K562 (cell line): ENCODE data around the gene KCTD19. TPM values are rescaled to one million over a fixed set of nuclear protein-coding genes. Genes with fewer than 3 reads are reported as not detected.

Source experiments
- ATF4 ChIP-seq: fragments of 450-650 bp; formaldehyde crosslinking; IDR thresholded peaks from 2 replicates; pipeline ENCODE4 v1.4.0; 2022; ENCODE audit warnings: mild to moderate bottlenecking, moderate library complexity
- CREB3L1 ChIP-seq: fragments of 450-650 bp; IDR thresholded peaks from 2 replicates; pipeline ENCODE4 v1.6.1; 2014; ENCODE audit warnings: low read depth, mild to moderate bottlenecking, moderate library complexity, borderline replicate concordance
- EHMT2 ChIP-seq: fragments of 450-650 bp; IDR thresholded peaks from 2 replicates; pipeline ENCODE4 v1.6.1; 2018; ENCODE audit warnings: antibody characterized with exemption
- EP400 ChIP-seq: fragments of 450-650 bp; IDR thresholded peaks from 2 replicates; pipeline ENCODE4 v1.6.1; 2017; ENCODE audit warnings: antibody characterized with exemption, mild to moderate bottlenecking, moderate library complexity
- FOSL1 ChIP-seq: fragments of 200-800 bp; sonication (Bioruptor generic); conservative IDR thresholded peaks from 2 replicates; pipeline ENCODE4 v1.6.1; 2016; ENCODE audit warnings: missing genetic modification characterization, missing compliant biosample characterization
- GTF2E2 ChIP-seq: fragments of 200-800 bp; sonication (Bioruptor generic); IDR thresholded peaks from 2 replicates; pipeline ENCODE4 v1.6.1; 2016; ENCODE audit warnings: missing genetic modification characterization, missing compliant biosample characterization
- HBP1 ChIP-seq: fragments of 450-650 bp; formaldehyde crosslinking; IDR thresholded peaks from 2 replicates; pipeline ENCODE4 v1.4.0; 2022; ENCODE audit warnings: missing genetic modification characterization
- MTA3 ChIP-seq: fragments of 450-650 bp; formaldehyde crosslinking; IDR thresholded peaks from 2 replicates; pipeline ENCODE4 v1.6.1; 2017; ENCODE audit warnings: mild to moderate bottlenecking, borderline replicate concordance
- NEUROD1 ChIP-seq: fragments of 150-350 bp; IDR thresholded peaks from 2 replicates; pipeline ENCODE4 v1.6.1; 2014; ENCODE audit warnings: borderline replicate concordance, low read length, low read depth; ENCODE audit not compliant: partially characterized antibody
- NRF1 ChIP-seq, 2 experiments: fragments of 450-650 bp; IDR thresholded peaks in 1 of 2; conservative IDR thresholded peaks in 1 of 2; 2 replicates each; pipeline ENCODE4 v1.6.1; 2014; ENCODE audit warnings: mild to moderate bottlenecking in 2 of 2
- PKNOX1 ChIP-seq: fragments of 450-650 bp; IDR thresholded peaks from 2 replicates; pipeline ENCODE4 v1.6.1; 2016
- SMARCA4 ChIP-seq: fragments of 450-650 bp; IDR thresholded peaks from 2 replicates; pipeline ENCODE4 v1.6.1; 2016
- SUPT5H ChIP-seq: fragments of 450-650 bp; IDR thresholded peaks from 2 replicates; pipeline ENCODE4 v1.6.1; 2016
- TAF7 ChIP-seq: fragments of 450-650 bp; IDR thresholded peaks from 2 replicates; pipeline ENCODE4 v1.6.1; 2016; ENCODE audit warnings: missing genetic modification characterization, missing compliant biosample characterization
- polyA plus RNA-seq, 8 experiments: library from polyadenylated mRNA; depleted of rRNA in 4 of 8; stranded (reverse) in 5 of 8; unstranded in 3 of 8; fragments of >200 nt; fragmentation: Nextera tagmentation in 2 of 8; fragmentation: Illumina TruSeq in 1 of 8; extraction: Ambion mirVana in 2 of 8; extraction: Trizol in 1 of 8; gene quantifications; 2 replicates each; pipeline versions ENCODE4 v1.2.1 to v1.2.3, GENCODE V29; 2011 to 2014; ENCODE audit warnings: inconsistent platforms in 1 of 8, missing spikeins in 1 of 8
- total RNA-seq, 7 experiments: library from RNA; depleted of rRNA in 6 of 7; stranded (reverse); fragments of >200 nt in 6 of 7; fragmentation: Illumina TruSeq in 2 of 7; extraction: Trizol in 2 of 7; gene quantifications; 2 replicates each; pipeline versions ENCODE4 v1.2.1 to v1.2.3, GENCODE V29; 2011 to 2021; ENCODE audit warnings: low replicate concordance in 1 of 7

Gene KCTD19
- total and polyA plus RNA-seq, 9 of the 15 experiments (the other 6 are each of a cell fraction or from before 2014, with no cell fraction given) = 0.03 to 0.91 (median 0.22) TPM; not detected in 2

GRCh38 chr16:67311607-67312488 is 14.7 kb downstream of the KCTD19 start (continued):
- TF ChIP-seq NEUROD1 (peak; percentile 26), CREB3L1 (peak; percentile 41; the same call in 1 of the 2 replicates), TAF7 (tag) (no peak), PKNOX1 (0 out of 2 replicates have a peak, but pooled peaks have one; percentile 17), NRF1 (conservative IDR thresholded peaks at IDR 0.05 in 1 of 2, IDR thresholded peaks at IDR 0.05 in 1 of 2) (0 out of 4 replicates have a peak, but pooled peaks of 1 of the 2 experiments have one; percentile 31), ATF4 (CRISPR knock-in tag) (no peak), EP400 (0 out of 2 replicates have a peak, but pooled peaks have one; percentile 18), GTF2E2 (tag) (no peak), MTA3 (peak; percentile 31; the same call in 1 of the 2 replicates), FOSL1 (peak; percentile 94), EHMT2 (0 out of 2 replicates have a peak, but pooled peaks have one; percentile 19), SUPT5H (no peak), SMARCA4 (peak; percentile 56; the same call in 1 of the 2 replicates), HBP1 (CRISPR knock-in tag) (0 out of 2 replicates have a peak, but pooled peaks have one; percentile 47)
